Uterus (tissue), 4 donors: ENCODE results near the gene TUBB4B. TPM values are rescaled to one million over a fixed set of nuclear protein-coding genes. Genes with fewer than 3 reads are reported as not detected.

Experiments
- DNase-seq, 2 donors: peaks; one replicate each; pipeline ENCODE4 v3.0.0-alpha.2; 2019 to 2020
- H3K27ac ChIP-seq, 2 donors: fragments of 200-600 bp; sonication (generic); 1 replicate in 1 of 2; 2 replicates in 1 of 2; pipeline ENCODE4 v1.5.1; 2016 to 2018
- H3K27me3 ChIP-seq, 2 donors: fragments of 200-600 bp; sonication (generic); one replicate each; pipeline ENCODE4 v1.5.1; 2018 to 2019; ENCODE audit warnings: control low read depth in 1 of 2
- H3K36me3 ChIP-seq, 2 donors: fragments of 200-600 bp; sonication (generic); one replicate each; pipeline ENCODE4 v1.5.1; 2019; ENCODE audit warnings: control low read depth in 1 of 2
- H3K4me1 ChIP-seq, 2 donors: fragments of 200-600 bp; sonication (generic); one replicate each; pipeline ENCODE4 v1.5.1; 2018 to 2019; ENCODE audit warnings: control low read depth in 1 of 2
- H3K4me3 ChIP-seq, 2 donors: fragments of 200-600 bp; sonication (generic); 1 replicate in 1 of 2; 2 replicates in 1 of 2; pipeline ENCODE4 v1.5.1; 2018 to 2019; ENCODE audit warnings: mild to moderate bottlenecking in 1 of 2
- H3K9me3 ChIP-seq, 2 donors: fragments of 200-600 bp; sonication (generic); one replicate each; pipeline ENCODE4 v1.5.1; 2019; ENCODE audit warnings: control low read depth in 1 of 2
- CTCF ChIP-seq, 4 experiments: fragments of 200-600 bp in 2 of 4; fragments of 450-650 bp in 2 of 4; sonication (generic) in 2 of 4; IDR thresholded peaks; one replicate each; pipeline ENCODE4 v1.5.1; 2016 to 2019; ENCODE audit warnings: antibody characterized with exemption in 4 of 4, mild to moderate bottlenecking in 2 of 4, moderate library complexity in 1 of 4
- POLR2A ChIP-seq, 2 donors: fragments of 450-650 bp; IDR thresholded peaks; one replicate each; pipeline ENCODE4 v1.6.1; 2016; ENCODE audit warnings: antibody characterized with exemption in 2 of 2, mild to moderate bottlenecking in 1 of 2, moderate library complexity in 1 of 2
- intact Hi-C: fragments of 100-400 bp; cut with DNase I; formaldehyde crosslinking; loops from one replicate; pipeline ENCODE4 v1.15.1; 2023; ENCODE audit warnings: low total_unique reads
- total RNA-seq, 4 donors: library from RNA; depleted of rRNA in 3 of 4; stranded (reverse); fragments of >200 nt in 3 of 4; gene quantifications; one replicate each; pipeline versions ENCODE4 v1.1.0 to v1.2.4, GENCODE V29; 2014 to 2023
- donor health status: DM: yes; HTN: yes; CAD: no.

The TUBB4B gene
- total RNA-seq, 4 donors from 2014 or later = 91.5 to 174 (median 139) TPM

GRCh38 chr9:137217276-137218211, 23.5 kb upstream of the TUBB4B start:
- no peaks in the 10 kb centered on the region for H3K9me3 ChIP-seq
- H3K4me1 ChIP-seq = peaks cover 0 to 14% of the 10 kb centered on the region in 2 donors
- no peaks in the 10 kb centered on the region for H3K36me3 ChIP-seq
- TF ChIP-seq POLR2A (IDR thresholded peaks at IDR 0.05) (peak in 1 of 2 donors; percentile 43), CTCF (IDR thresholded peaks at IDR 0.05) (no peak)
- no peak overlapping the region for H3K27ac ChIP-seq
- peak in 1 of 2 donors; percentile 62 for DNase-seq
- no peaks in the 10 kb centered on the region for H3K27me3 ChIP-seq
- H3K4me3 ChIP-seq = no peak overlapping the region
- intact Hi-C loops = no loop called here

- DNase-seq = no peak
- intact Hi-C loops = no loop called here
- Histone ChIP-seq H3K4me1 (peaks cover 0 to 19% of the 10 kb centered on the region in 2 donors), H3K27ac (no peak overlapping the region), H3K4me3 (no peak overlapping the region), H3K27me3 (no peaks in the 10 kb centered on the region), H3K9me3 (no peaks in the 10 kb centered on the region), H3K36me3 (no peaks in the 10 kb centered on the region)
- TF ChIP-seq CTCF (IDR thresholded peaks at IDR 0.05) = no peak
- no peak for TF ChIP-seq POLR2A (IDR thresholded peaks at IDR 0.05)
These were observed 22.8 kb upstream of the TUBB4B start for GRCh38 chr9:137218212-137218753.

- intact Hi-C loops = no loop called here
- Histone ChIP-seq H3K27ac (no peak overlapping the region), H3K36me3 (no peaks in the 10 kb centered on the region), H3K4me3 (no peak overlapping the region), H3K9me3 (no peaks in the 10 kb centered on the region), H3K27me3 (no peaks in the 10 kb centered on the region), H3K4me1 (peaks cover 0 to 19% of the 10 kb centered on the region in 2 donors)
- TF ChIP-seq CTCF (IDR thresholded peaks at IDR 0.05) (no peak), POLR2A (IDR thresholded peaks at IDR 0.05) (no peak)
- DNase-seq = no peak
These were observed 22.3 kb upstream of the TUBB4B start for GRCh38 chr9:137218754-137219271.

GRCh38 chr9:137219757-137220316, 21.2 kb upstream of the TUBB4B start:
- Histone ChIP-seq H3K27me3 (no peaks in the 10 kb centered on the region), H3K4me1 (peaks cover 0 to 19% of the 10 kb centered on the region in 2 donors), H3K4me3 (no peak overlapping the region), H3K36me3 (no peaks in the 10 kb centered on the region), H3K9me3 (no peaks in the 10 kb centered on the region), H3K27ac (no peak overlapping the region)
- no peak for DNase-seq
- no peak for TF ChIP-seq POLR2A (IDR thresholded peaks at IDR 0.05)
- TF ChIP-seq CTCF (IDR thresholded peaks at IDR 0.05) = no peak
- intact Hi-C loops = loop anchor here (10.0 kb wide), 1 partner anchor 105 kb away; the partner anchor contains the start of gene DPP7
